Loucy (cell line): Measurements from ENCODE around the gene ARHGAP11A.

Source experiments
- H2AFZ ChIP-seq: fragments of 200-600 bp; sonication (generic); 2 replicates; pipeline ENCODE4 v1.6.0; 2016; ENCODE audit warnings: antibody characterized with exemption, mild to moderate bottlenecking, low read length, moderate library complexity
- H3F3A ChIP-seq: fragments of 200-600 bp; 2 replicates; pipeline ENCODE4 v1.6.0; 2016; ENCODE audit warnings: antibody characterized with exemption, low read depth, mild to moderate bottlenecking
- H3K27me3 ChIP-seq: fragments of 200-600 bp; sonication (generic); 2 replicates; pipeline ENCODE4 v1.6.1; 2014; ENCODE audit warnings: low read length, mild to moderate bottlenecking; ENCODE audit not compliant: insufficient read depth, poor library complexity, severe bottlenecking
- H3K36me3 ChIP-seq: fragments of 200-600 bp; sonication (generic); 2 replicates; pipeline ENCODE4 v1.6.1; 2016; ENCODE audit warnings: low read length; ENCODE audit not compliant: insufficient read depth
- H3K4me1 ChIP-seq: fragments of 200-600 bp; sonication (generic); 2 replicates; pipeline ENCODE4 v1.5.1; 2014; ENCODE audit warnings: low read length, mild to moderate bottlenecking; ENCODE audit not compliant: insufficient read depth, poor library complexity, severe bottlenecking
- H3K4me2 ChIP-seq: fragments of 200-600 bp; sonication (generic); 2 replicates; pipeline ENCODE4 v1.6.0; 2014; ENCODE audit warnings: antibody characterized with exemption, low read length, low read depth, mild to moderate bottlenecking; ENCODE audit not compliant: poor library complexity, severe bottlenecking
- H3K4me3 ChIP-seq: fragments of 200-600 bp; sonication (generic); 2 replicates; pipeline ENCODE4 v1.5.1; 2014; ENCODE audit warnings: low read length, mild to moderate bottlenecking, mixed read lengths; ENCODE audit not compliant: poor library complexity, severe bottlenecking
- H3K79me2 ChIP-seq: fragments of 200-600 bp; sonication (generic); 2 replicates; pipeline ENCODE4 v1.6.1; 2014; ENCODE audit warnings: low read length; ENCODE audit not compliant: insufficient read depth
- H3K9ac ChIP-seq: fragments of 200-600 bp; sonication (generic); 2 replicates; pipeline ENCODE4 v1.6.0; 2014; ENCODE audit warnings: mild to moderate bottlenecking, low read depth, low read length, moderate library complexity; ENCODE audit not compliant: poor library complexity, severe bottlenecking
- H3K9me2 ChIP-seq: fragments of 200-600 bp; sonication (generic); replicated peaks from 2 replicates; pipeline ENCODE4 v1.6.1; 2016; ENCODE audit warnings: low read depth, low read length, mixed read lengths
- H3K9me3 ChIP-seq: fragments of 200-600 bp; sonication (generic); 2 replicates; pipeline ENCODE4 v1.6.1; 2014; ENCODE audit warnings: mild to moderate bottlenecking, antibody characterized with exemption, low read length, low read depth; ENCODE audit not compliant: insufficient read depth
- H4K20me1 ChIP-seq: fragments of 200-600 bp; sonication (generic); 2 replicates; pipeline ENCODE4 v1.6.0; 2014; ENCODE audit warnings: antibody characterized with exemption, low read length, mild to moderate bottlenecking; ENCODE audit not compliant: insufficient read depth, poor library complexity, severe bottlenecking
- CTCF ChIP-seq: fragments of 200-600 bp; sonication (generic); conservative IDR thresholded peaks from 2 replicates; pipeline ENCODE4 v1.5.1; 2014; ENCODE audit warnings: mild to moderate bottlenecking, antibody characterized with exemption, low read length
- EZH2phosphoT487 ChIP-seq: fragments of 200-600 bp; IDR thresholded peaks from 2 replicates; pipeline ENCODE4 v1.6.1; 2018; ENCODE audit warnings: antibody characterized with exemption, mild to moderate bottlenecking, moderate library complexity, borderline replicate concordance

Gene ARHGAP11A

GRCh38 chr15:32643907-32644445 lies 28.7 kb downstream of the ARHGAP11A start:
- TF ChIP-seq EZH2phosphoT487 (no peak), CTCF (no peak)
- no peaks in the 10 kb centered on the region for H3K9me2 ChIP-seq
- H4K20me1 ChIP-seq, result no peaks in the 10 kb centered on the region
- H3K4me3 ChIP-seq, result no peak overlapping the region
- H3K4me2 ChIP-seq, result no peak overlapping the region
- no peaks in the 10 kb centered on the region for H3K27me3 ChIP-seq
- H3K9me3 ChIP-seq, result no peaks in the 10 kb centered on the region
- H3K9ac ChIP-seq, result no peak overlapping the region
- H3K79me2 ChIP-seq, result peaks cover 8% of the 10 kb centered on the region; the same call in 1 of the 2 replicates
- no peak overlapping the region for H2AFZ ChIP-seq
- H3K36me3 ChIP-seq, result peaks cover 18% of the 10 kb centered on the region
- no peaks in the 10 kb centered on the region for H3K4me1 ChIP-seq
- H3F3A ChIP-seq, result no peaks in the 10 kb centered on the region; the same call in 1 of the 2 replicates

- no peak overlapping the region for H3K9ac ChIP-seq
- no peaks in the 10 kb centered on the region for H3K9me2 ChIP-seq
- no peak overlapping the region for H3K4me2 ChIP-seq
- H3K79me2 ChIP-seq, result no peaks in the 10 kb centered on the region
- H3F3A ChIP-seq, result no peaks in the 10 kb centered on the region
- H3K36me3 ChIP-seq, result no peaks in the 10 kb centered on the region
- H3K9me3 ChIP-seq, result no peaks in the 10 kb centered on the region
- no peak overlapping the region for H2AFZ ChIP-seq
- H3K27me3 ChIP-seq, result no peaks in the 10 kb centered on the region
- no peaks in the 10 kb centered on the region for H3K4me1 ChIP-seq
- H4K20me1 ChIP-seq, result no peaks in the 10 kb centered on the region
- TF ChIP-seq CTCF (no peak), EZH2phosphoT487 (no peak)
- no peak overlapping the region for H3K4me3 ChIP-seq
Observed at GRCh38 chr15:32646291-32646690, 31.0 kb downstream of the ARHGAP11A start.

- Histone ChIP-seq H3K9me2 (no peaks in the 10 kb centered on the region), H3F3A (no peaks in the 10 kb centered on the region), H3K79me2 (no peaks in the 10 kb centered on the region), H3K27me3 (no peaks in the 10 kb centered on the region), H3K4me3 (no peak overlapping the region), H3K9me3 (no peaks in the 10 kb centered on the region), H3K9ac (no peak overlapping the region), H3K4me1 (no peaks in the 10 kb centered on the region), H2AFZ (no peak overlapping the region), H3K4me2 (no peak overlapping the region), H4K20me1 (no peaks in the 10 kb centered on the region), H3K36me3 (no peaks in the 10 kb centered on the region)
- TF ChIP-seq CTCF (peak; percentile 57), EZH2phosphoT487 (no peak)
Observed at GRCh38 chr15:32649342-32649741, 34.0 kb downstream of the ARHGAP11A start.
